Measurements from ENCODE around the gene ARL11. TPM values are rescaled to one million over a fixed set of nuclear protein-coding genes. Genes with fewer than 3 reads are reported as not detected.
"Not testable (repeated sequence)": the region's sequence is repeated elsewhere in the genome, so short reads cannot be mapped to it uniquely, and the experiment has no call there.

The ARL11 gene
- total and polyA plus RNA-seq, 5 donors = 0.32 to 0.82 (median 0.40) TPM

- ATAC-seq = no peak
- Histone ChIP-seq H3K27ac (ENCODE audit: low read length) (no peak overlapping the region), H3K4me3 (ENCODE audit: low read length) (no peak overlapping the region), H3K9me3 (ENCODE audit: control insufficient read depth, low read length) (no peaks in the 10 kb centered on the region), H3K27me3 (ENCODE audit: control insufficient read depth, insufficient read depth) (no peaks in the 10 kb centered on the region), H3K4me1 (ENCODE audit: control insufficient read depth, insufficient read depth, low read length) (no peaks in the 10 kb centered on the region)
- no peak for DNase-seq
- intact Hi-C loops (cut with DNase I) = no loop called here
Measured at GRCh38 chr13:49594576-49594975, 33.7 kb upstream of the ARL11 start.

GRCh38 chr13:49596221-49596620, 32.1 kb upstream of the ARL11 start:
- intact Hi-C loops (cut with DNase I) = no loop called here
- Histone ChIP-seq H3K9me3 (ENCODE audit: control insufficient read depth, low read length) (no peaks in the 10 kb centered on the region), H3K27ac (ENCODE audit: low read length) (no peak overlapping the region), H3K4me3 (ENCODE audit: low read length) (no peak overlapping the region), H3K4me1 (ENCODE audit: control insufficient read depth, insufficient read depth, low read length) (no peaks in the 10 kb centered on the region), H3K27me3 (ENCODE audit: control insufficient read depth, insufficient read depth) (no peaks in the 10 kb centered on the region)
- DNase-seq = no peak
- WGBS = 84% methylated on average over 2 of the region's 2 CpGs
- ATAC-seq = no peak

- Histone ChIP-seq H3K4me3 (ENCODE audit: low read length) (no peak overlapping the region), H3K4me1 (ENCODE audit: control insufficient read depth, insufficient read depth, low read length) (no peaks in the 10 kb centered on the region), H3K27ac (ENCODE audit: low read length) (no peak overlapping the region), H3K27me3 (ENCODE audit: control insufficient read depth, insufficient read depth) (no peaks in the 10 kb centered on the region), H3K9me3 (ENCODE audit: control insufficient read depth, low read length) (no peaks in the 10 kb centered on the region)
- WGBS = 65% methylated on average over 11 of the region's 11 CpGs
- intact Hi-C loops (cut with DNase I) = no loop called here
- ATAC-seq (no peak), DNase-seq (no peak)
Measured at GRCh38 chr13:49597043-49597641, 31.2 kb upstream of the ARL11 start.

GRCh38 chr13:49602005-49602404, 26.3 kb upstream of the ARL11 start:
- intact Hi-C loops (cut with DNase I) = loop anchor here in 2 of 4 donors (10.0 kb wide), 2 partner anchors 57 to 157 kb away; partner anchors contain the start of genes CAB39L (in 1 of the 2) and SETDB2 (in 1 of the 2)
- WGBS = 87% methylated on average over 1 of the region's 1 CpG
- Histone ChIP-seq H3K27me3 (ENCODE audit: control insufficient read depth, insufficient read depth) (no peaks in the 10 kb centered on the region), H3K9me3 (ENCODE audit: control insufficient read depth, low read length) (no peaks in the 10 kb centered on the region), H3K4me1 (ENCODE audit: control insufficient read depth, insufficient read depth, low read length) (no peaks in the 10 kb centered on the region), H3K4me3 (ENCODE audit: low read length) (no peak overlapping the region), H3K27ac (ENCODE audit: low read length) (no peak overlapping the region)
- DNase-seq (no peak), ATAC-seq (no peak)

GRCh38 chr13:49602615-49603014, 25.7 kb upstream of the ARL11 start:
- DNase-seq; ATAC-seq; H3K4me1 ChIP-seq (ENCODE audit: control insufficient read depth, insufficient read depth, low read length); H3K27me3 ChIP-seq (ENCODE audit: control insufficient read depth, insufficient read depth); H3K27ac ChIP-seq (ENCODE audit: low read length); H3K9me3 ChIP-seq (ENCODE audit: control insufficient read depth, low read length); H3K4me3 ChIP-seq (ENCODE audit: low read length): not testable (repeated sequence)
- WGBS = 93% methylated on average over 7 of the region's 7 CpGs
- intact Hi-C loops (cut with DNase I) = loop anchor here in 2 of 4 donors (10.0 kb wide), 2 partner anchors 58 to 158 kb away; partner anchors contain the start of genes CAB39L (in 1 of the 2) and SETDB2 (in 1 of the 2)

GRCh38 chr13:49604570-49604969, 23.7 kb upstream of the ARL11 start:
- WGBS = 55% methylated on average over 5 of the region's 5 CpGs
- DNase-seq (no peak), ATAC-seq (no peak)
- Histone ChIP-seq H3K9me3 (ENCODE audit: control insufficient read depth, low read length) (no peaks in the 10 kb centered on the region), H3K27me3 (ENCODE audit: control insufficient read depth, insufficient read depth) (no peaks in the 10 kb centered on the region), H3K4me3 (ENCODE audit: low read length) (no peak overlapping the region), H3K4me1 (ENCODE audit: control insufficient read depth, insufficient read depth, low read length) (no peaks in the 10 kb centered on the region), H3K27ac (ENCODE audit: low read length) (no peak overlapping the region)
- intact Hi-C loops (cut with DNase I) = loop anchor here in 2 of 4 donors (10.0 kb wide), 2 partner anchors 60 to 160 kb away; partner anchors contain the start of genes CAB39L (in 1 of the 2) and SETDB2 (in 1 of the 2)

- DNase-seq = peak; percentile 88 to 95 (median 93)
- WGBS = 29% methylated on average over 15 of the region's 15 CpGs
- no peaks in the 10 kb centered on the region for H3K27me3 ChIP-seq (ENCODE audit: control insufficient read depth, insufficient read depth)
- H3K9me3 ChIP-seq (ENCODE audit: control insufficient read depth, low read length) = no peaks in the 10 kb centered on the region
- no peaks in the 10 kb centered on the region for H3K4me1 ChIP-seq (ENCODE audit: control insufficient read depth, insufficient read depth, low read length)
- ATAC-seq = peak; percentile 97 to 98
- H3K27ac ChIP-seq (ENCODE audit: low read length) = no peak overlapping the region
- intact Hi-C loops (cut with DNase I) = loop anchor here in 2 of 4 donors (5.0 to 10.0 kb wide), 3 partner anchors 62 to 305 kb away; partner anchors contain the start of genes CAB39L (in 1 of the 2) and SETDB2 (in 1 of the 2)
- peak overlapping the region; percentile 49 for H3K4me3 ChIP-seq (ENCODE audit: low read length)
Measured at GRCh38 chr13:49606747-49607648, 21.3 kb upstream of the ARL11 start.

- intact Hi-C loops (cut with DNase I) = loop anchor here in 2 of 4 donors (5.0 to 10.0 kb wide), 3 partner anchors 63 to 305 kb away; partner anchors contain the start of genes CAB39L (in 1 of the 2) and SETDB2 (in 1 of the 2)
- H3K4me3 ChIP-seq (ENCODE audit: low read length) = no peak overlapping the region
- 44% methylated on average over 5 of the region's 5 CpGs for WGBS
- DNase-seq (no peak), ATAC-seq (no peak)
- H3K27ac ChIP-seq (ENCODE audit: low read length) = no peak overlapping the region
- H3K4me1 ChIP-seq (ENCODE audit: control insufficient read depth, insufficient read depth, low read length) = no peaks in the 10 kb centered on the region
- no peaks in the 10 kb centered on the region for H3K9me3 ChIP-seq (ENCODE audit: control insufficient read depth, low read length)
- H3K27me3 ChIP-seq (ENCODE audit: control insufficient read depth, insufficient read depth) = no peaks in the 10 kb centered on the region
Measured at GRCh38 chr13:49607761-49608160, 20.5 kb upstream of the ARL11 start.

- no peak overlapping the region for H3K4me3 ChIP-seq (ENCODE audit: low read length)
- 97% methylated on average over 1 of the region's 1 CpG for WGBS
Measured at GRCh38 chr13:49608651-49609331, 19.5 kb upstream of the ARL11 start.

GRCh38 chr13:49610176-49610575, 18.1 kb upstream of the ARL11 start:
- no peak overlapping the region for H3K4me3 ChIP-seq (ENCODE audit: low read length)
- ATAC-seq (no peak), DNase-seq (no peak)
- no peak overlapping the region for H3K27ac ChIP-seq (ENCODE audit: low read length)
- no peaks in the 10 kb centered on the region for H3K9me3 ChIP-seq (ENCODE audit: control insufficient read depth, low read length)
- WGBS = 77% methylated on average over 1 of the region's 1 CpG
- H3K4me1 ChIP-seq (ENCODE audit: control insufficient read depth, insufficient read depth, low read length) = no peaks in the 10 kb centered on the region
- intact Hi-C loops (cut with DNase I) = no loop called here
- no peaks in the 10 kb centered on the region for H3K27me3 ChIP-seq (ENCODE audit: control insufficient read depth, insufficient read depth)

More at GRCh38 chr13:49608651-49609331, 19.5 kb upstream of the ARL11 start:
- ATAC-seq (no peak), DNase-seq (no peak)
- Histone ChIP-seq H3K4me1 (ENCODE audit: control insufficient read depth, insufficient read depth, low read length) (no peaks in the 10 kb centered on the region), H3K27ac (ENCODE audit: low read length) (no peak overlapping the region), H3K27me3 (ENCODE audit: control insufficient read depth, insufficient read depth) (no peaks in the 10 kb centered on the region), H3K9me3 (ENCODE audit: control insufficient read depth, low read length) (no peaks in the 10 kb centered on the region)
- intact Hi-C loops (cut with DNase I) = loop anchor here in 2 of 4 donors (5.0 to 10.0 kb wide), 3 partner anchors 64 to 306 kb away; partner anchors contain the start of genes CAB39L (in 1 of the 2) and SETDB2 (in 1 of the 2)
